Neural cell (in vitro differentiated cells): ENCODE measurements around the gene NDUFA8. TPM values are rescaled to one million over a fixed set of nuclear protein-coding genes. Genes with fewer than 3 reads are reported as not detected.
A peak's percentile ranks its signal among the peaks of the same experiment; 100 is the strongest.

Experiments used
- H2AFZ ChIP-seq: fragments of 200-600, 300-800 bp; sonication (generic), shearing (Covaris generic); 2 replicates; pipeline ENCODE4 v1.6.0; 2014; ENCODE audit warnings: low read depth, mild to moderate bottlenecking, antibody characterized with exemption, low read length, moderate library complexity
- H3F3A ChIP-seq: fragments of 200-600 bp; shearing (Covaris generic); 2 replicates; pipeline ENCODE4 v1.6.1; 2016; ENCODE audit warnings: mild to moderate bottlenecking, moderate library complexity, mixed read lengths, antibody characterized with exemption, low read length; ENCODE audit not compliant: insufficient read depth, poor library complexity, severe bottlenecking
- H3K27ac ChIP-seq: fragments of 200-600, 300-800 bp; sonication (generic), shearing (Covaris generic); 2 replicates; pipeline ENCODE4 v1.5.1; 2014; ENCODE audit warnings: mild to moderate bottlenecking, low read length, moderate library complexity
- H3K27me3 ChIP-seq: fragments of 300-800, 200-600 bp; sonication (generic), shearing (Covaris generic); 2 replicates; pipeline ENCODE4 v1.6.0; 2014; ENCODE audit warnings: mild to moderate bottlenecking, low read depth, low read length, moderate library complexity; ENCODE audit not compliant: insufficient read depth
- H3K36me3 ChIP-seq: fragments of 300-800, 200-600 bp; sonication (generic), shearing (Covaris generic); 2 replicates; pipeline ENCODE4 v1.5.1; 2014; ENCODE audit warnings: mild to moderate bottlenecking, antibody characterized with exemption, low read length, moderate library complexity; ENCODE audit not compliant: insufficient read depth
- H3K4me2 ChIP-seq: fragments of 300-800, 200-600 bp; sonication (generic), shearing (Covaris generic); 2 replicates; pipeline ENCODE4 v1.6.0; 2014; ENCODE audit warnings: mild to moderate bottlenecking, low read length
- H3K4me3 ChIP-seq: fragments of 300-800, 200-600 bp; sonication (generic), shearing (Covaris generic); 2 replicates; pipeline ENCODE4 v1.5.1; 2014; ENCODE audit warnings: mild to moderate bottlenecking, low read length, moderate library complexity
- H3K79me2 ChIP-seq: fragments of 200-600 bp; shearing (Covaris generic); replicated peaks from 2 replicates; pipeline ENCODE4 v1.6.0; 2014; ENCODE audit warnings: mild to moderate bottlenecking, low read length, moderate library complexity; ENCODE audit not compliant: insufficient read depth
- H3K9ac ChIP-seq: fragments of 300-800, 200-600 bp; sonication (generic), shearing (Covaris generic); 2 replicates; pipeline ENCODE4 v1.6.1; 2016; ENCODE audit warnings: mild to moderate bottlenecking, low read length, mixed read lengths
- H3K9me2 ChIP-seq: fragments of 200-600 bp; shearing (Covaris generic); 2 replicates; pipeline ENCODE4 v1.6.1; 2016; ENCODE audit warnings: mild to moderate bottlenecking, low read length, mixed read lengths; ENCODE audit not compliant: insufficient read depth
- H3K9me3 ChIP-seq: fragments of 200-600, 300-800 bp; sonication (generic), shearing (Covaris generic); 2 replicates; pipeline ENCODE4 v1.6.1; 2016; ENCODE audit warnings: mild to moderate bottlenecking, mixed run types, low read length, moderate library complexity, mixed read lengths
- H4K20me1 ChIP-seq: fragments of 200-600 bp; shearing (Covaris generic); 2 replicates; pipeline ENCODE4 v1.6.1; 2016; ENCODE audit warnings: mild to moderate bottlenecking, mixed run types; ENCODE audit not compliant: insufficient read depth
- CTCF ChIP-seq: fragments of 450-650 bp; IDR thresholded peaks from 2 replicates; pipeline ENCODE4 v1.5.1; 2014; ENCODE audit warnings: antibody characterized with exemption, mild to moderate bottlenecking, moderate library complexity; ENCODE audit not compliant: poor library complexity, severe bottlenecking
- EP300 ChIP-seq: fragments of 450-650 bp; conservative IDR thresholded peaks from 2 replicates; pipeline ENCODE4 v1.6.1; 2014; ENCODE audit warnings: antibody characterized with exemption, mild to moderate bottlenecking, moderate library complexity; ENCODE audit not compliant: poor library complexity, severe bottlenecking
- EZH2 ChIP-seq: fragments of 200-600, 300-800 bp; shearing (Covaris generic), sonication (generic); IDR thresholded peaks from 2 replicates; pipeline ENCODE4 v1.6.1; 2014; ENCODE audit warnings: antibody characterized with exemption, low read length, borderline replicate concordance, mild to moderate bottlenecking; ENCODE audit not compliant: insufficient read depth, poor library complexity, severe bottlenecking
- MXI1 ChIP-seq: fragments of 450-650 bp; conservative IDR thresholded peaks from 2 replicates; pipeline ENCODE4 v1.6.1; 2014; ENCODE audit warnings: antibody characterized with exemption, mild to moderate bottlenecking; ENCODE audit not compliant: poor library complexity, severe bottlenecking
- POLR2AphosphoS5 ChIP-seq: IDR thresholded peaks from 2 replicates; pipeline ENCODE4 v1.6.1; 2012
- RAD21 ChIP-seq: fragments of 450-650 bp; conservative IDR thresholded peaks from 2 replicates; pipeline ENCODE4 v1.6.1; 2014; ENCODE audit warnings: antibody characterized with exemption, mild to moderate bottlenecking, moderate library complexity
- SMC3 ChIP-seq: fragments of 450-650 bp; conservative IDR thresholded peaks from 2 replicates; pipeline ENCODE4 v1.6.1; 2014; ENCODE audit warnings: antibody characterized with exemption, mild to moderate bottlenecking, moderate library complexity; ENCODE audit not compliant: poor library complexity
- TAF1 ChIP-seq: IDR thresholded peaks from 2 replicates; pipeline ENCODE4 v1.6.1; 2012; ENCODE audit warnings: low read depth
- polyA minus RNA-seq: library from RNA; depleted of rRNA, polyadenylated mRNA; stranded (reverse); fragments of >200 nt; gene quantifications from 2 replicates; pipeline ENCODE4 v1.2.3, GENCODE V29; 2014
- polyA plus RNA-seq: library from polyadenylated mRNA; depleted of rRNA; stranded (reverse); fragments of >200 nt; gene quantifications from 2 replicates; pipeline ENCODE4 v1.2.3, GENCODE V29; 2014
- TF ChIP-seq, protein P1 (sequence below): IDR thresholded peaks from 2 replicates; pipeline ENCODE4 v1.6.1; 2012; ENCODE audit warnings: borderline replicate concordance

Gene NDUFA8
- polyA plus RNA-seq: 65.0 and 73.1 TPM in 2 replicates
- polyA minus RNA-seq: 27.0 and 37.6 TPM in 2 replicates

DNA sequence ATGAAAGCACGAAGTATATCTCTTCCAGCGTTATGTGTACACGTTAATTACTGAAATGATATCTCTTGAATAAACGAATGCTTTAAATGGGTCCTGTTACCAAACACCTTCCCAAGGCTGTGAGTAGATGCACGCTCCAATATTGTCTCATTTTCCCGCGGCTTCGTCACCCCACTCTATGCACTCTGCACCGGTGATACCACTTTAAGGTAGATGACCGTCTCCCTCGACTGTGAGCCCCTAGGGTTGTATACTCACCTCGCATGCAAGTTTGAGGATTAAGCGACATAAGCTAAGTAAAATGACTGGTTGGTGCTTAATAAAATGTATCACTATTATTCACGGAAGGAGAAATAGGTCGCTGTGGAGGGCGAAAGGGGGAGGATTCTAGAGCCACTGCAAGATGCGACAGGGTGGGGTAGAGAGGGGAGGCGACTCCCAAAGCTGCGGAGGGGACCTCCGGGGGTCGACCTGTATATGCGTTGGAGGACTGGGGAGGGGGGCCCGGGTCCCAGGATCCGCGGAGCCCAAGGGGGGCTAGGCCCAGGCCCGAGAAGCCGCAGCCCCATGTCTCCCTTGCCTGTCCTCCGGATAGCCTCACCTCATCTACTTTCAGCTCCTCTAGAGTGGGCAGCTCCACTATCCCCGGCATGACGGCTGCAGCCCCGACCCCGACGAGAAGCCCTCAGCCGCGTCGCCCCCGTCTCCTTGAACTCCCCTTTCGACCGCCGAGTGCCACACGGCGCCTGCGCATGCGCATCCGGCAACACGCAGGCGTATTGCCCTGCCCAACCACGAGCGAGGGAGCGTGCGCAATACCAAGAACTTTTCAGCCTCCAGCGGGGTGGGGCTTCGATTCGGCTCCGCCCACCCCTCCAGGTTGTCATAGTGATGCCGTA lies at the start of gene NDUFA8, which contains the start of gene MORN5:
Gene NDUFA8, minus strand, starts transcription at position 754 of the 899 bp plus-strand sequence. Its CDS starts 102 bp downstream, at position 652.
Gene MORN5, plus strand, starts transcription at position 883 of the 899 bp plus-strand sequence. CDS start 65 bp downstream, outside the sequence.
- Histone ChIP-seq H3K36me3 (no peaks in the 10 kb centered on the region), H3K79me2 (peaks cover 35% of the 10 kb centered on the region), H3K4me3 (peak within 1 kb of the TSS; percentile 79), H3K27me3 (no peaks in the 10 kb centered on the region), H2AFZ (peak within 1 kb of the TSS; percentile 74), H3F3A (no peaks in the 10 kb centered on the region), H3K4me2 (peak within 1 kb of the TSS; percentile 83), H4K20me1 (no peaks in the 10 kb centered on the region), H3K9me3 (no peaks in the 10 kb centered on the region), H3K27ac (peak within 1 kb of the TSS; percentile 66), H3K9me2 (no peaks in the 10 kb centered on the region), H3K9ac (peak within 1 kb of the TSS; percentile 87)
- peak; percentile 23 for TF ChIP-seq SMC3
- TF ChIP-seq MXI1: peak; percentile 63
- TF ChIP-seq EP300: no peak
- TF ChIP-seq TAF1: peak; percentile 52
- TF ChIP-seq POLR2AphosphoS5: peak; percentile 96
- TF ChIP-seq, protein P1, sequence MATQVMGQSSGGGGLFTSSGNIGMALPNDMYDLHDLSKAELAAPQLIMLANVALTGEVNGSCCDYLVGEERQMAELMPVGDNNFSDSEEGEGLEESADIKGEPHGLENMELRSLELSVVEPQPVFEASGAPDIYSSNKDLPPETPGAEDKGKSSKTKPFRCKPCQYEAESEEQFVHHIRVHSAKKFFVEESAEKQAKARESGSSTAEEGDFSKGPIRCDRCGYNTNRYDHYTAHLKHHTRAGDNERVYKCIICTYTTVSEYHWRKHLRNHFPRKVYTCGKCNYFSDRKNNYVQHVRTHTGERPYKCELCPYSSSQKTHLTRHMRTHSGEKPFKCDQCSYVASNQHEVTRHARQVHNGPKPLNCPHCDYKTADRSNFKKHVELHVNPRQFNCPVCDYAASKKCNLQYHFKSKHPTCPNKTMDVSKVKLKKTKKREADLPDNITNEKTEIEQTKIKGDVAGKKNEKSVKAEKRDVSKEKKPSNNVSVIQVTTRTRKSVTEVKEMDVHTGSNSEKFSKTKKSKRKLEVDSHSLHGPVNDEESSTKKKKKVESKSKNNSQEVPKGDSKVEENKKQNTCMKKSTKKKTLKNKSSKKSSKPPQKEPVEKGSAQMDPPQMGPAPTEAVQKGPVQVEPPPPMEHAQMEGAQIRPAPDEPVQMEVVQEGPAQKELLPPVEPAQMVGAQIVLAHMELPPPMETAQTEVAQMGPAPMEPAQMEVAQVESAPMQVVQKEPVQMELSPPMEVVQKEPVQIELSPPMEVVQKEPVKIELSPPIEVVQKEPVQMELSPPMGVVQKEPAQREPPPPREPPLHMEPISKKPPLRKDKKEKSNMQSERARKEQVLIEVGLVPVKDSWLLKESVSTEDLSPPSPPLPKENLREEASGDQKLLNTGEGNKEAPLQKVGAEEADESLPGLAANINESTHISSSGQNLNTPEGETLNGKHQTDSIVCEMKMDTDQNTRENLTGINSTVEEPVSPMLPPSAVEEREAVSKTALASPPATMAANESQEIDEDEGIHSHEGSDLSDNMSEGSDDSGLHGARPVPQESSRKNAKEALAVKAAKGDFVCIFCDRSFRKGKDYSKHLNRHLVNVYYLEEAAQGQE: peak; percentile 60
- TF ChIP-seq EZH2: no peak
- TF ChIP-seq CTCF: peak; percentile 53
- TF ChIP-seq RAD21: no peak

DNA sequence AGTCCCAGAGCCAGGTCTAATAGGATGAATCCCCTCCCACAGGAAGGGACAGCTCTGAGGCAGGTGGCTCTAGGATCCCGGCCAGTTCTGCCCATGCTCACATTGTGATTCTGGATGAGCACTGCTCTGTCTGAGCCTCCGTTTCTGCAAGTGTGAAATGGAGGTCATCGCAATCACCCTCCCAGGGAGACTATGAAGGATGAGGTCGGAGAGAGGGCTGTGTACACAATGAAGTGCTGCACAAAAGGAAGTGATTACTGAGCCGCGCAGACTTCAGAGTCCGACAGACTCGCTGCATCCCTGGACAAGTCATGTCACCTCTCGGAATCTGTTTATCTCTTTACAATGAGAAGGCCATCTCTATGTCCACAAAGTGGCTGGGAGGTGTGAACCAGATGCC lies 47.5 kb upstream of the NDUFA8 start:
- TF ChIP-seq EP300 (no peak), RAD21 (no peak), CTCF (no peak), EZH2 (no peak), POLR2AphosphoS5 (no peak), SMC3 (no peak), TAF1 (no peak), MXI1 (no peak)
- TF ChIP-seq, protein P1: no peak
- Histone ChIP-seq H3K27me3 (peaks cover 26% of the 10 kb centered on the region), H4K20me1 (no peaks in the 10 kb centered on the region), H3K9me2 (no peaks in the 10 kb centered on the region), H3K36me3 (no peaks in the 10 kb centered on the region), H2AFZ (no peak overlapping the region), H3K4me3 (no peak overlapping the region), H3K27ac (no peak overlapping the region), H3K9me3 (no peaks in the 10 kb centered on the region), H3K9ac (no peak overlapping the region), H3K79me2 (no peaks in the 10 kb centered on the region), H3F3A (no peaks in the 10 kb centered on the region), H3K4me2 (no peak overlapping the region)
